HEK293T (cell line): ENCODE measurements around the gene SCYL2.

Experiments used
- CTCF ChIA-PET: fragments of 350-600 bp; formaldehyde crosslinking; extraction: SDS; loops from one replicate; lab custom pipeline; 2021; ENCODE audit warnings: antibody characterized with exemption, inconsistent platforms; lab: Yijun Ruan, JAX
- POLR2A ChIA-PET: fragments of 350-600 bp; formaldehyde crosslinking; extraction: SDS; loops from one replicate; lab custom pipeline; 2020; ENCODE audit warnings: antibody characterized with exemption, inconsistent platforms; lab: Yijun Ruan, JAX
- DNase-seq: peaks from one replicate; pipeline ENCODE4 v3.0.0; 2012; ENCODE audit warnings: mixed read lengths; ENCODE audit errors: extremely low spot score
- ARNT ChIP-seq: fragments of 450-650 bp; IDR thresholded peaks from 2 replicates; pipeline ENCODE4 v1.6.1; 2017; ENCODE audit warnings: mild to moderate bottlenecking
- BHLHE40 ChIP-seq: fragments of 450-650 bp; IDR thresholded peaks from 2 replicates; pipeline ENCODE4 v1.6.1; 2016; ENCODE audit warnings: mild to moderate bottlenecking, moderate library complexity, borderline replicate concordance
- CTBP1 ChIP-seq: fragments of 450-650 bp; IDR thresholded peaks from 2 replicates; pipeline ENCODE4 v1.6.1; 2016; ENCODE audit warnings: borderline replicate concordance
- ELF4 ChIP-seq: fragments of 450-650 bp; IDR thresholded peaks from 2 replicates; pipeline ENCODE4 v1.6.1; 2017; ENCODE audit warnings: antibody characterized with exemption
- FOXA1 ChIP-seq: fragments of 450-650 bp; IDR thresholded peaks from 2 replicates; pipeline ENCODE4 v1.6.1; 2016; ENCODE audit warnings: mild to moderate bottlenecking
- FOXK2 ChIP-seq: fragments of 450-650 bp; IDR thresholded peaks from 2 replicates; pipeline ENCODE4 v1.6.1; 2016; ENCODE audit warnings: mild to moderate bottlenecking
- FOXM1 ChIP-seq: fragments of 450-650 bp; IDR thresholded peaks from 2 replicates; pipeline ENCODE4 v1.6.1; 2017; ENCODE audit warnings: mild to moderate bottlenecking, borderline replicate concordance
- HDGF ChIP-seq: fragments of 450-650 bp; IDR thresholded peaks from 2 replicates; pipeline ENCODE4 v1.6.1; 2017; ENCODE audit warnings: antibody characterized with exemption, borderline replicate concordance
- L3MBTL2 ChIP-seq: fragments of 450-650 bp; conservative IDR thresholded peaks from 2 replicates; pipeline ENCODE4 v1.6.1; 2016; ENCODE audit warnings: mild to moderate bottlenecking
- LEF1 ChIP-seq: fragments of 450-650 bp; IDR thresholded peaks from 2 replicates; pipeline ENCODE4 v1.6.1; 2017; ENCODE audit warnings: mild to moderate bottlenecking, borderline replicate concordance
- NFRKB ChIP-seq: fragments of 450-650 bp; IDR thresholded peaks from 2 replicates; pipeline ENCODE4 v1.6.1; 2016; ENCODE audit warnings: mild to moderate bottlenecking, moderate library complexity
- PKNOX1 ChIP-seq: fragments of 450-650 bp; IDR thresholded peaks from 2 replicates; pipeline ENCODE4 v1.6.1; 2016
- SP1 ChIP-seq: fragments of 450-650 bp; IDR thresholded peaks from 2 replicates; pipeline ENCODE4 v1.6.1; 2017
- SUZ12 ChIP-seq: fragments of 450-650 bp; IDR thresholded peaks from 2 replicates; pipeline ENCODE4 v1.6.1; 2016; ENCODE audit warnings: mild to moderate bottlenecking
- ZNF384 ChIP-seq: fragments of 450-650 bp; IDR thresholded peaks from 2 replicates; pipeline ENCODE4 v1.6.1; 2016

SCYL2 gene

DNA sequence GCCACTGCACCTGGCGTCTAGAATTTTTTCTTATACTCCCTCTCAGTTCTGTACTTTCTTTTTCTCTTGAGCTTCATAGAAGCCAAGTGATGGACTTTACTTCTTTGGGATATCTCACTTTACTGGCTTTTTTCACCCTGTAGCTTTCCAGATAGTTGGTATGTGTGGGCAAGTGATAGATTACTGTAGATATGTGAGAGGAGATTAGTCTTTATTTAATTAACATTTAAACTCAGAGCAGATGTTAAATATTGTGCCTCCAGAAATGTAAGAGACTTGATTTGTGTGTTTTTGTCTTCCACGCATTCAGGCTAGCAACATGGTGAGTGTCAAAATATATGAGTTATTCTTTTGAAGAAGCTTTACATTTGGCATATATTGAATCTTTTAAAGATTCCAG lies 50.4 kb downstream of the SCYL2 start:
- ChIA-PET POLR2A (no interaction called here), CTCF (interaction anchor here (0.9 kb wide), 1 partner anchor 46 kb away, joined by 3 read pairs; no protein-coding TSS in a partner anchor)
- no peak for DNase-seq
- TF ChIP-seq FOXM1, result no peak
- no peak for TF ChIP-seq HDGF
- TF ChIP-seq ELF4, result no peak
- no peak for TF ChIP-seq ARNT
- no peak for TF ChIP-seq NFRKB
- TF ChIP-seq FOXA1, result no peak
- TF ChIP-seq L3MBTL2, result no peak
- TF ChIP-seq CTBP1, result no peak
- no peak for TF ChIP-seq LEF1
- no peak for TF ChIP-seq PKNOX1

- DNase-seq, result no peak
- no peak for TF ChIP-seq ELF4
- TF ChIP-seq LEF1, result no peak
- TF ChIP-seq CTBP1, result no peak
- no peak for TF ChIP-seq SP1
- no peak for TF ChIP-seq BHLHE40
- no peak for TF ChIP-seq SUZ12
- no peak for TF ChIP-seq HDGF
- TF ChIP-seq NFRKB, result no peak
- TF ChIP-seq FOXK2, result no peak
- TF ChIP-seq L3MBTL2, result no peak
- TF ChIP-seq FOXA1, result no peak
- no peak for TF ChIP-seq ZNF384
- TF ChIP-seq PKNOX1, result no peak
- POLR2A ChIA-PET, result no interaction called here
- CTCF ChIA-PET, result no interaction called here
Measured at GRCh38 chr12:100324498-100324897, 57.5 kb downstream of the SCYL2 start.

DNA sequence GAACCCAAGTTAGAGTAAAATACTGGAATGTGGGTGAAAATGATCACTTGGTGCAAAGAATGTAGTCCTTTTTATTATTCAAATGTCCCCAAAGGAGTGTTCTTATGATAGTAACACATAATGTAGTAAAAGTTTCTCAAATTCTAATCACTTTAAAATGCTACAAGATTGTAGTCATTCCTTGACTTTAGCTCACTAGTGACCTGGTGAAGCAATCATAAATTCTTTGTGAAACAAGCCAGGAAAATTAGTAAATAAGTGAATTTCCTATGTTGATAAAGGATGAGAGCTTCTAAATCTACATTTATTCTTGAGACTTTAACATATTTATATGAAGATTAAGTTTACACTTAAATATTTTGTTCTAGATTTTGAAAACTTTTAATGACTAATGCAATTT lies 59.2 kb downstream of the SCYL2 start:
- ChIA-PET POLR2A (no interaction called here), CTCF (no interaction called here)
- no peak for TF ChIP-seq NFRKB
- no peak for DNase-seq

- no peak for TF ChIP-seq NFRKB
- TF ChIP-seq PKNOX1, result no peak
- no peak for TF ChIP-seq CTBP1
- no peak for TF ChIP-seq BHLHE40
- no peak for TF ChIP-seq L3MBTL2
- no peak for TF ChIP-seq FOXA1
- TF ChIP-seq LEF1, result no peak
- no peak for TF ChIP-seq ZNF384
- no peak for TF ChIP-seq HDGF
- TF ChIP-seq ELF4, result no peak
- TF ChIP-seq ARNT, result no peak
- no peak for TF ChIP-seq SP1
- no peak for TF ChIP-seq SUZ12
- no peak for TF ChIP-seq FOXM1
- CTCF ChIA-PET, result no interaction called here
Measured at GRCh38 chr12:100329800-100330199, 62.8 kb downstream of the SCYL2 start.

GRCh38 chr12:100331871-100332270 lies 64.9 kb downstream of the SCYL2 start:
- CTCF ChIA-PET, result no interaction called here
- TF ChIP-seq ARNT (no peak), SP1 (no peak), BHLHE40 (no peak), NFRKB (no peak)
- POLR2A ChIA-PET, result no interaction called here
- no peak for DNase-seq

More at GRCh38 chr12:100329800-100330199, 62.8 kb downstream of the SCYL2 start:
- DNase-seq, result no peak
- POLR2A ChIA-PET, result no interaction called here

GRCh38 chr12:100332852-100333251 lies 65.9 kb downstream of the SCYL2 start:
- POLR2A ChIA-PET, result no interaction called here
- TF ChIP-seq FOXK2 (no peak), LEF1 (no peak), ELF4 (no peak), ZNF384 (no peak), CTBP1 (no peak), HDGF (no peak), L3MBTL2 (no peak), SUZ12 (no peak), SP1 (no peak), PKNOX1 (no peak), ARNT (no peak)
- CTCF ChIA-PET, result no interaction called here

More at GRCh38 chr12:100332852-100333251, 65.9 kb downstream of the SCYL2 start:
- no peak for DNase-seq
